Spleen (tissue), 7 donors: ENCODE measurements around the gene P4HA3.

Experiments
- POLR2AphosphoS5 ChIP-seq, 3 donors: sonication (generic); formaldehyde crosslinking; IDR thresholded peaks; one replicate each; pipeline ENCODE4 v1.5.1; 2017; ENCODE audit warnings: antibody characterized with exemption in 3 of 3
- TF ChIP-seq, protein P1 (sequence below), 11 experiments: fragments of 200-600 bp in 7 of 11; fragments of 450-650 bp in 4 of 11; sonication (generic) in 4 of 11; IDR thresholded peaks in 8 of 11; conservative IDR thresholded peaks in 3 of 11; 1 replicate in 7 of 11; 2 replicates in 4 of 11; pipeline versions ENCODE4 v1.4.0 to v1.8.0; 2016 to 2021; ENCODE audit warnings: antibody characterized with exemption in 11 of 11, inconsistent platforms in 4 of 11, mild to moderate bottlenecking in 1 of 11
- donor health status: DM: no; HTN: no; CAD: no; lungs with moderate emphysema.
- donor health status: DM: no; HTN: no; CAD: no.
- donor health status: DM: no; HTN: no; CAD: no.

DNA sequence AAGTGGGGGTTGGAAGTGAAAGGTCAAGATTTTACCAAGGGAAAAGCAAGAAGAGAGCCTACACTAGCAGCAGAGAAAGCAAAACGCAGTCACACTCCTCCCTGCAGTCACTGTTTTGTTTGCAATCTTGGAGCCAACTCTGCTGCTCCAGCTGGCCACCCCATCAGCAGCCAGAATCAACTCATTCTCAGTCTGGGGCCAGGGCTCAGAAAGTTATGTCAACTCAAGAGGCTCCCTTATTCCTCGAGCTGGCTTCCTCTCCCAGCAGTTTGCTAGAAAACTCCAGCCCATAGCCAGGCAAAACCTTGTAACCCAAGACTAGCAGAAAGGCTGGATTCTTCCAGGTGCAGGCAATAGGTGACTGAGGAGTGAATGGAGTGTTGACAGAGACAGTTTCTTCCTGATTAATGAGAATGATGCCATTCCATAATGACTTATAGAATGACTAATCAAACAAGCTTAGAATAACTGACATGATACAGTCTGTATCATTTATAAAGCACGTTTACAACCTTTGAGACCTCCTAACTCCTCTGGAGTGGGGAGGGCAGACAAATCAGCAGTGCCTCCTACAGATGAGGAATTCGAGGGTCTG is 53.4 kb downstream of the P4HA3 start:
- no peak for TF ChIP-seq POLR2AphosphoS5 (IDR thresholded peaks at IDR 0.05)
- TF ChIP-seq, protein P1, sequence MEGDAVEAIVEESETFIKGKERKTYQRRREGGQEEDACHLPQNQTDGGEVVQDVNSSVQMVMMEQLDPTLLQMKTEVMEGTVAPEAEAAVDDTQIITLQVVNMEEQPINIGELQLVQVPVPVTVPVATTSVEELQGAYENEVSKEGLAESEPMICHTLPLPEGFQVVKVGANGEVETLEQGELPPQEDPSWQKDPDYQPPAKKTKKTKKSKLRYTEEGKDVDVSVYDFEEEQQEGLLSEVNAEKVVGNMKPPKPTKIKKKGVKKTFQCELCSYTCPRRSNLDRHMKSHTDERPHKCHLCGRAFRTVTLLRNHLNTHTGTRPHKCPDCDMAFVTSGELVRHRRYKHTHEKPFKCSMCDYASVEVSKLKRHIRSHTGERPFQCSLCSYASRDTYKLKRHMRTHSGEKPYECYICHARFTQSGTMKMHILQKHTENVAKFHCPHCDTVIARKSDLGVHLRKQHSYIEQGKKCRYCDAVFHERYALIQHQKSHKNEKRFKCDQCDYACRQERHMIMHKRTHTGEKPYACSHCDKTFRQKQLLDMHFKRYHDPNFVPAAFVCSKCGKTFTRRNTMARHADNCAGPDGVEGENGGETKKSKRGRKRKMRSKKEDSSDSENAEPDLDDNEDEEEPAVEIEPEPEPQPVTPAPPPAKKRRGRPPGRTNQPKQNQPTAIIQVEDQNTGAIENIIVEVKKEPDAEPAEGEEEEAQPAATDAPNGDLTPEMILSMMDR (IDR thresholded peaks at IDR 0.05 in 8 of 11, conservative IDR thresholded peaks at IDR 0.05 in 3 of 11) = no peak
